Endothelial cell of umbilical vein (primary cell): ENCODE results near the gene SLC35E2B. TPM values are rescaled to one million over a fixed set of nuclear protein-coding genes. Genes with fewer than 3 reads are reported as not detected.
"Not testable (repeated sequence)": the region's sequence is repeated elsewhere in the genome, so short reads cannot be mapped to it uniquely, and the experiment has no call there.

Experiments used
- BruUV-seq: library from RNA; stranded (reverse); fragments of 400-500 nt; replicated peaks from 2 replicates; lab custom pipeline; 2021; lab: Mats Ljungman, UMichigan
- CTCF ChIA-PET: fragments of 300-600, 350-600 bp; sonication (Branson Sonifier 250); formaldehyde crosslinking; loops from one replicate; lab custom pipeline; 2021; ENCODE audit warnings: antibody characterized with exemption, inconsistent platforms; lab: Charles Lee
- POLR2A ChIA-PET: fragments of 300-600, 350-600 bp; sonication (Branson Sonifier 250); formaldehyde crosslinking; loops from one replicate; lab custom pipeline; 2021; ENCODE audit warnings: antibody characterized with exemption, inconsistent platforms; lab: Charles Lee
- DNase-seq: peaks from one replicate; pipeline ENCODE4 v3.0.0-alpha.2; 2011; ENCODE audit warnings: low read depth, low spot score
- FAIRE-seq: peaks from 2 replicates; lab custom pipeline; 2011; peaks lifted over from hg19 to GRCh38; lab: Jason Lieb, UNC
- H2AFZ ChIP-seq: 2 replicates; pipeline ENCODE4 v1.6.0; 2012; ENCODE audit warnings: low read depth, low read length, control low read depth, inconsistent platforms
- H3K27ac ChIP-seq: 2 replicates; pipeline ENCODE4 v1.5.1; 2011; ENCODE audit warnings: low read depth, mild to moderate bottlenecking, control low read depth, low read length, moderate library complexity; ENCODE audit not compliant: insufficient read depth
- H3K27me3 ChIP-seq, 2 experiments: 2 replicates each; pipeline versions ENCODE4 v1.6.0 to v1.6.1; 2011; ENCODE audit warnings: low read length in 2 of 2, mixed read lengths in 1 of 2; ENCODE audit not compliant: control insufficient read depth in 2 of 2, insufficient read depth in 2 of 2
- H3K36me3 ChIP-seq, 2 experiments: 2 replicates in 1 of 2; 3 replicates in 1 of 2; pipeline ENCODE4 v1.5.1; 2011; ENCODE audit warnings: low read length in 2 of 2, mild to moderate bottlenecking in 1 of 2, moderate library complexity in 1 of 2; ENCODE audit not compliant: control insufficient read depth in 2 of 2, insufficient read depth in 2 of 2; ENCODE audit errors: extremely low read depth in 1 of 2
- H3K4me1 ChIP-seq: 3 replicates; pipeline ENCODE4 v1.5.1; 2011; ENCODE audit warnings: mild to moderate bottlenecking, low read length; ENCODE audit not compliant: control insufficient read depth, insufficient read depth; ENCODE audit errors: extremely low read depth
- H3K4me2 ChIP-seq: 2 replicates; pipeline ENCODE4 v1.6.1; 2011; ENCODE audit warnings: low read length, control low read depth, mixed read lengths; ENCODE audit not compliant: insufficient read depth
- H3K4me3 ChIP-seq, 3 experiments: fragments of 200-600 bp in 1 of 3; sonication (generic), shearing (Covaris generic) in 1 of 3; replicated peaks in 1 of 3; 2 replicates each; pipeline ENCODE4 v1.5.1; 2011 to 2016; ENCODE audit warnings: control low read depth in 3 of 3, low read length in 3 of 3, mild to moderate bottlenecking in 2 of 3, inconsistent platforms in 1 of 3, low read depth in 1 of 3, moderate library complexity in 1 of 3; ENCODE audit not compliant: insufficient read depth in 1 of 3
- H3K79me2 ChIP-seq: 2 replicates; pipeline ENCODE4 v1.6.0; 2012; ENCODE audit warnings: low read length, inconsistent platforms; ENCODE audit not compliant: control insufficient read depth, insufficient read depth
- H3K9ac ChIP-seq: replicated peaks from 2 replicates; pipeline ENCODE3; 2011; ENCODE audit warnings: low read length, control low read depth; ENCODE audit not compliant: insufficient read depth; ENCODE audit errors: extremely low read depth
- H3K9me1 ChIP-seq: replicated peaks from 3 replicates; pipeline ENCODE4 v1.6.0; 2011; ENCODE audit warnings: mild to moderate bottlenecking, low read length; ENCODE audit not compliant: control insufficient read depth, insufficient read depth; ENCODE audit errors: extremely low read depth
- H3K9me3 ChIP-seq: replicated peaks from 2 replicates; pipeline ENCODE4 v1.5.1; 2012; ENCODE audit warnings: low read length, inconsistent platforms; ENCODE audit not compliant: control insufficient read depth, insufficient read depth
- H4K20me1 ChIP-seq: replicated peaks from 2 replicates; pipeline ENCODE3; 2011; ENCODE audit warnings: mild to moderate bottlenecking, low read length; ENCODE audit not compliant: control insufficient read depth, insufficient read depth; ENCODE audit errors: extremely low read depth
- dilution Hi-C: fragments of 300-500 bp; cut with MboI; formaldehyde crosslinking; loops from one replicate; pipeline ENCODE4 v1.15.0; 2019; ENCODE audit warnings: low sequenced_read_pairs; ENCODE audit not compliant: extremely low pct_ligation_motif_present
- intact Hi-C: fragments of 100-400 bp; cut with micrococcal nuclease; formaldehyde crosslinking; loops from one replicate; pipeline ENCODE4 v1.10.0; 2022
- polyA plus RNA-seq, 4 experiments: library from polyadenylated mRNA; depleted of rRNA in 3 of 4; stranded (reverse) in 3 of 4; unstranded in 1 of 4; fragments of >200 nt; gene quantifications; 2 replicates each; pipeline versions ENCODE4 v1.2.1 to v1.2.3, GENCODE V29; 2011 to 2012; ENCODE audit warnings: missing spikeins in 1 of 4
- total RNA-seq: library from RNA; stranded (reverse); gene quantifications from 2 replicates; pipeline ENCODE4 v1.2.3, GENCODE V29; 2021

SLC35E2B gene
- total and polyA plus RNA-seq, 2 donors (not counting 3 experiments of a cell fraction or from before 2014, with no cell fraction given), result 28.0 to 51.2 TPM

- H3K79me2 ChIP-seq, dilution Hi-C loops, H4K20me1 ChIP-seq, POLR2A ChIA-PET, H3K9me1 ChIP-seq, H3K27ac ChIP-seq, H3K4me3 ChIP-seq, H2AFZ ChIP-seq, CTCF ChIA-PET, H3K4me1 ChIP-seq, H3K9me3 ChIP-seq, FAIRE-seq, intact Hi-C loops, DNase-seq, H3K27me3 ChIP-seq, BruUV-seq, H3K36me3 ChIP-seq, H3K9ac ChIP-seq, H3K4me2 ChIP-seq: not testable (repeated sequence)
Measured at GRCh38 chr1:1707897-1708296, 15.3 kb upstream of the SLC35E2B start.

DNA sequence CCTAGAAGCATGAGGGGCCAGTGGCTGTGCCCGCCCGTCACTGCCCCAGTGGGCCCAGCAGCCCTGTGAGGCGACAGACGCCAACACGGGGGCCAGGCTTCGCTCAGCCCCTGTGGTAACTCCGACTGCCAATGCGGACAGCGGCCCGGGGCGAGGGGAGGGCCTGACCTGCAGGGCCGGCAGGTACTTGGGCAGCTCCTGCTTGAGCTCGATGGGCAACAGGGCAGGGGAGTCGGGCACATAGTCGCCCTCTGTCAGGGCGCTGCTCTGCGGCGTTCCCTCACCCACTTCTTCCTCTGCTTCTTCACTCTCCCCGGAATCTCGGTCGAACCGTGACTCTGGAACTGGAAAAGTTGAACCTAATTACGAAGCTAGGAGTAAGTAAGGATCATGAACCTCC is 14.6 kb upstream of the SLC35E2B start:
- H3K4me1 ChIP-seq, H3K79me2 ChIP-seq, CTCF ChIA-PET, FAIRE-seq, H3K9me3 ChIP-seq, BruUV-seq, POLR2A ChIA-PET, dilution Hi-C loops, H3K27me3 ChIP-seq, H3K36me3 ChIP-seq, DNase-seq, H2AFZ ChIP-seq, H3K9ac ChIP-seq, H3K4me3 ChIP-seq, intact Hi-C loops, H3K9me1 ChIP-seq, H4K20me1 ChIP-seq, H3K4me2 ChIP-seq, H3K27ac ChIP-seq: not testable (repeated sequence)

DNA sequence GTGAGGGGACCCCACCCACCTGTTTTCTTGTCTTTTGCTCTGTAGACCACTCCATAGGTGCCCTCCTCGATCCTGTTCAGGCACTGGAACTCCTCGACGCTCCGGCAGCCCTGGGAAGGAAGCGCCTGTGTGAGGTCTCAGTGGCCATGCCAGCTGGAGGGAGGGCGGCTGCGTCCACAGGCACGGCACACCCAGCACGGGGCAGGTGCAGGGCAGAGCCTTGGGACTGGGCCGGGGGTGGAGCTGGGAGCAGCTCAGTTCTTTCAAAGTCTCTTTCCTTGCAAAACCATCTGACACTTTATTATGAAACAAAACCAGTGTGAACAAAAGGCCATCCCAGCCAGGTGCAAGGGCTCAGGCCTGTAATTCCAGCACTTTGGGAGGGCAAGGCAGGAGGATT is 13.0 kb upstream of the SLC35E2B start:
- H3K4me2 ChIP-seq, H3K36me3 ChIP-seq, DNase-seq, CTCF ChIA-PET, intact Hi-C loops, FAIRE-seq, H2AFZ ChIP-seq, dilution Hi-C loops, H3K9me1 ChIP-seq, H3K27ac ChIP-seq, BruUV-seq, H4K20me1 ChIP-seq, H3K9me3 ChIP-seq, H3K27me3 ChIP-seq, H3K4me3 ChIP-seq, H3K79me2 ChIP-seq, H3K4me1 ChIP-seq, H3K9ac ChIP-seq, POLR2A ChIA-PET: not testable (repeated sequence)

DNA sequence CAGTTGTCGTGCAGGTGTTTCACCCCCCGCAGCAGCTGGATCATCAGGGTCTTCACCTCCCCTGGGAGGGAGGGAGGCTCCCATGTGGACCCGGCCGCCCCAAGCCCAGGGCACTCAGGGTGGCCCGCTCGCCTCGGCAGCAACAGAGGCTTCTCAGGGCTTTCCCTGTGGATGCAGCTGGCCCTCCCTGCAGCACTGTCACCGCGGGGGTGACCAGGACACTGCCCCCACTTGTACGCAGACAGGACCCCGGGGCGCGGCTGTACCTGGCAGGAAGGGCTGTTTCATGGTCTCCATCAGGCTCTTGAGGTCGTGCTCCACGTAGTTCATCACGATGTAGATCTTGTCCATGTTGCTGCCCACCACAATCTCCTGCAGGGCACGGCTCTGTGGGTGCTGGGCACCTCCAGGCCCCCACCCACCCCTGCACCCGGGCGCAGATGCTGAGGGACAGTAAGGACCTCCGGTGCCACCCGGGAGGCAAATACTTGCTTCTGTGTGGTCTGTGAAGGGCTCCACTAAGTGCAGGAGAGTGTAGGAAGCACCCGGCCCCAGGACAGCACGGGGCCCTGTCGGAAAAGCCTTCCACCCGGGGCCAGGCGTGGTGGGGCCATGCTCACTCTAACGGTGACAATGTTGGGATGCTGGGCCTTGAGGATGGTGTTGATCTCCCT is 11.8 kb upstream of the SLC35E2B start:
- H3K4me3 ChIP-seq, H3K9me3 ChIP-seq, H3K27ac ChIP-seq, POLR2A ChIA-PET, FAIRE-seq, DNase-seq, H3K36me3 ChIP-seq, H4K20me1 ChIP-seq, H3K4me2 ChIP-seq, H3K4me1 ChIP-seq, H3K79me2 ChIP-seq, dilution Hi-C loops, intact Hi-C loops, BruUV-seq, H3K9me1 ChIP-seq, H2AFZ ChIP-seq, CTCF ChIA-PET, H3K27me3 ChIP-seq, H3K9ac ChIP-seq: not testable (repeated sequence)
